ENCODE data around the gene TSC1.

DNA sequence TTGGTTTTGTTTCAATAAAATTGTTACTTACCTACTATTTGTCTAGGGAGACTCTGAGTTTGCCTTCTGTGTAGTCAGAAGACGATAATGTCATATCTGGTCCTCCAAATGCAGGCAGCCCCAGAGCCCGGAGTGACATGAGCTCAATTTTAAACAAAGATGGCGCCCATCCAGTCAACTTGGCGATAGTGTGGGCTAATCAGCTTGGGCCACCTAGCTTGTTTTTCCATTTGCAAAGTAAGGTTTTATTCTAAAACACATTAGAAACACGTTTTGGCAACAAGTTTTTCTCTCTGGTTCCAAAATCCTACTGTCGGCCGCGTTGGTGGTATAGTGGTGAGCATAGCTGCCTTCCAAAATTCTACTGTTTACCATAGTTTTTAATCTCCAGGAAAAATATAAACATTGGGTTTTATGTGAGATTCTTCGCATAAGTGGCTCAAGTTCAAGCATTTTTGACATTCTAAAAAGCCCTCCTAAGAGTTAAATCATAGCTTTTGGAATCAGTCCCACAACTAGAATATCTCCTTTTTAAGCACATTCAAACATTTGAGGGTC, 13.2 kb downstream of the TSC1 start:
- TF ChIP-seq, protein P1, sequence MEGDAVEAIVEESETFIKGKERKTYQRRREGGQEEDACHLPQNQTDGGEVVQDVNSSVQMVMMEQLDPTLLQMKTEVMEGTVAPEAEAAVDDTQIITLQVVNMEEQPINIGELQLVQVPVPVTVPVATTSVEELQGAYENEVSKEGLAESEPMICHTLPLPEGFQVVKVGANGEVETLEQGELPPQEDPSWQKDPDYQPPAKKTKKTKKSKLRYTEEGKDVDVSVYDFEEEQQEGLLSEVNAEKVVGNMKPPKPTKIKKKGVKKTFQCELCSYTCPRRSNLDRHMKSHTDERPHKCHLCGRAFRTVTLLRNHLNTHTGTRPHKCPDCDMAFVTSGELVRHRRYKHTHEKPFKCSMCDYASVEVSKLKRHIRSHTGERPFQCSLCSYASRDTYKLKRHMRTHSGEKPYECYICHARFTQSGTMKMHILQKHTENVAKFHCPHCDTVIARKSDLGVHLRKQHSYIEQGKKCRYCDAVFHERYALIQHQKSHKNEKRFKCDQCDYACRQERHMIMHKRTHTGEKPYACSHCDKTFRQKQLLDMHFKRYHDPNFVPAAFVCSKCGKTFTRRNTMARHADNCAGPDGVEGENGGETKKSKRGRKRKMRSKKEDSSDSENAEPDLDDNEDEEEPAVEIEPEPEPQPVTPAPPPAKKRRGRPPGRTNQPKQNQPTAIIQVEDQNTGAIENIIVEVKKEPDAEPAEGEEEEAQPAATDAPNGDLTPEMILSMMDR (IDR thresholded peaks at IDR 0.05) = no peak
- TF ChIP-seq POLR2A (IDR thresholded peaks at IDR 0.05) = no peak

All from prostate gland (tissue), 2 donors.